Measurements from ENCODE around the gene LRMDA.

LRMDA gene

DNA sequence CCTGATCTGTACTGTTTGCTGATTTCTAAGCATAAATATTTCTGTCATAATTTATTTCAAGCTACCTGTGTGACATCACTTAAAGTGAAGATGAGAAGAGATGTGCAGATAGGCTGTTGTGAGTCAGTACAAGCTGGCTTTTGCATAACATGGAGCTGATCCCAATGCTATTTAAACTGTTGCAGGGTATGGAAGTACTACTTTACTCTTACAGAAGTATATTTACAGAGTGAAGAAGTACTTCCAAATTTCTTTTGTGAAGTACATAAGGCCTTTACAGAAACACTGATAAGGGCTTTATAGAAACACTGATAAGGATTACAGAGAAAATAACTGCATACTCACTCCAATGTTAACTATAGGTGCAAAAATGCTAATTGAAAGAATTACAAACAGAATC lies 911.6 kb downstream of the LRMDA start:
- DNase-seq (ENCODE audit: low read depth) = no peak

DNA sequence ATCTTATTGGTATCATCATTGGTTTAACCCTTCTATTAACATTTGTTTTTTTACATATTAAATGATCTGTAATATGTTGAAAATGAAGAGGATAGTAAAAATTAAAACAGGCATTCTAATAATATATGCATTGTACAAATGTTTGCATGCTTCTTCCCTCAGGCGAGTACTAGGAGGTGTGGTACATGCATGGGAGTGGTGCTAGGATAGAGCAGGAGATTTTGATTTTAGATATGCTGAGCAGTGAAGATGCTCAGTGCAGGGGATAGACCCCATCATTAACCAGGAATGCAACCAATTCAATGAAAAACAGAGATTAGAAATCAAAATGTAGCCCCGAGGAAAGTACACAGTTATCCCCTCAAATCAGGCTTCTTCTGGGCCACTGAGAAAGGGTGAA lies 916.4 kb downstream of the LRMDA start:
- no peak for DNase-seq (ENCODE audit: low read depth)

DNA sequence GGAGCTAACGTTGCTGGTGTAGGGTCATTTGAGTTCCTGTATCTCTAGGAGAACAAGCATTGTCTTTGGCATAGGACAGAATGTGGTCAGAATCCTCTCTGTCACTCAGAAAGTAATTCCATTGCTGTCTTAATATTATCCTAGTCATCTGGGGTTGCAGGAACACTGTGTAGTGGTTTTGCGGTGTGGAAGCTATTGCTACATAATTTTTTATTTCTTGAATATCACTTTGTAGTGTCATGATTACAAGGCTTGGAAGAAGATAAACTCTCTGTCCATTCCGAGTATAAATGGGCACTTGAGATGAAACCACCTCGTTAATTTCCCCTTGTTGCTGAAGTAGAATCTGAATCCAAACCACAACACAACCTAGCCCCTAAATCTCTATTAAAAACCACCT lies 919.2 kb downstream of the LRMDA start:
- DNase-seq (ENCODE audit: low read depth) = no peak

DNA sequence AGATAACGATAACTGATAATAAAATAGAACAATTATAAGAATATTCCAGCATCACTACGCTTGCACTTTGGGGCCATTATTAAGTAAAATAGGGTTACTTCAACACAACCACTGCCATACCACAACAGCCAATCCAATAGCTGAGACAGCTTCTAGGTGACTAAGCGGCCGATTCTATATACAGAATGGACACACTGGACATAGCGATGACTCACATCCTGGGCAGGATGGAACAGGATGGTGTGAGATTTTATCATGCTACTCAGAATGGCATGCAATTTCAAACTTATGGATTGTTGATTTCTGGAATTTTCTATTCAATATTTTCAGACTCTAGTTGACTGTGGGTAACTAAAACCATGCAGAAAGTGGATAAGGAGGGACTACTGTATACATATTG lies 920.9 kb downstream of the LRMDA start:
- no peak for DNase-seq (ENCODE audit: low read depth)

DNA sequence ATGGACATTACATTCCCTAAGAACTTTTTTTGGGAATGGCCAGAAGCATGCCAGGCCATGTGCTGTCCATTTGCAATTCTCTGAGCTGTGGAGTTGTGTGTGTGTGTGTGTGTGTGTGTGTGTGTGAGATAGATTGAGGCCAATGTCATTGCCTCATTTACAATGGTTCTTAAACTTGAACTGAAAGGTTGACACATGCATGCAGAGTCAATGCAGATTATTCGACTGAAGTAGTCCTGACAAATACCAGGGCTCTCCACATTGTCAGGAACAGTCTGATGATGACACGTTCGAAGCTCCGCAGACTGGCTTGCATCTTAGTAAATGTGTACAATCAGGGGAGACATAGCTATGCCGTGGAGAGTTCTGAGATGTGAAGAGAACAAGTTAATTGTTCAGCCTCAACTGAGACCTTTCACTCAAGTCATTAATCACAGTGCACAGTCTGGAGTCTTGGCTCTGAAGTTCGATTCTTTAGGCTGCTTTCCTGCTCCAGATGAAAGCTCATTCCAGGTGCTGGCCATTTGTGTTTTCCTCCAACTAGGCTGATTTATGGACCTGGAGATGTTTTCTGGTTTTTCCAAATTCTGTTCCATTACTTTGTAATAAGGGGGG lies 921.9 kb downstream of the LRMDA start:
- no peak for DNase-seq (ENCODE audit: low read depth)

DNA sequence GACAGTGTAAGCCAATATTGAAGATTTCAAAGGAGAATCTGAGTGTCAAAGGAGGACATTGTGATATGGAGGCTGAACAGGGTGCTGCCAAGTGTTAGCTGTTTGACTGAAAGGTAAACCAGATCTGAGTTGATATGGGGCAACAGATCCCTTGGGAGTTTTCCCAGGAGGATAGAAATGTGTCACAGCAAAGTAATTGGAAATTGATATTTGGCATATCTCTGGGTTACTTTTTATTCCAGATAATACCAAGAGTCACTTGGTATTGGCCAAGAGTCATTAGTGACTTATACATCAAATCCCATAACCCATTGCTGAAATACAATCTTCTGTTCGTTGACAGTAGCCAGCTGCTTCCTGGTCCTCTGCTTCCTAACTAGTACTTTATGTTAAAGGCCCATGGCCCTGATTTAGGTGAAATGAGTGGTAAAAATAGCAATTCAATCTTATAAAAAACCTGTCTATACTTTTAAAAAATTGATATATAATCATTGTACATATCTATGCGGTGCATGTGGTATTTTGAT lies 922.9 kb downstream of the LRMDA start:
- no peak for DNase-seq (ENCODE audit: low read depth)

DNA sequence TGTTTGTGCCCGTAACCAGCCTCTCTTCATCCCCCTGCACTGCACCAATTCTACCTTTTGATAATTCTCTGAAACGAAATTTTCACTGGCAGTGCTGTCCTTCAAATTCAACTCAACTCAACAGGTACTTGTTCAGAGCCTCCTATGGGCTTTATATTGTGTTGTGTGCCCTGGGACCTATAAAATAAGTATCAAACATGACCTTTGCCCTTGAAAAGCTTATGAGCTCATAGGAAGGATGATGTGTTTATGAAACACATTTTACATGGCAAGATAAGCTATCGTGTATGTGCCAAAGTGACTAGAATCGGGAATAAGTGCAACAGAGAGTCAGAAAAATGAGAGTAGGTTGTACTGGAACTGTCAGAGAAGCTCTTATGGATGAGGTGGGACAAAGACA lies 923.5 kb downstream of the LRMDA start:
- DNase-seq (ENCODE audit: low read depth) = no peak

DNA sequence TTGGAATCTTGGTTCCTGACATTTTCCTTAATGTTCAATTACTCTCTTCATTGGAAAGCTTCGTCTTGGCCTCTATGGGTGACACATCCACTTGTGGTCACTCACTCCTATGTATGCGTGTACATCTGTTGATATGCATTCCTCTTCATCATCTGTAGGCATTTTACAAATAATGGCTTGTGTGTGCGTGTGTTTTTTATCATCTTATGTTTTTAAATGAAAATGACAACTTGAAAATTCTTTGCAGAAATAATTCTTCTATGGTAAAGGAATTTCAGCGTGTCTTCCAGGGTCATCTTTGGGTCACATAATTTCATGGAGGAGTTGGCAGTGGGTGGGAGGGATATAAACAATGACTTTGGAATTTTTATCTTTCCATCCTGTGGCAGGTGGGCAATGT lies 925.1 kb downstream of the LRMDA start:
- no peak for DNase-seq (ENCODE audit: low read depth)

DNA sequence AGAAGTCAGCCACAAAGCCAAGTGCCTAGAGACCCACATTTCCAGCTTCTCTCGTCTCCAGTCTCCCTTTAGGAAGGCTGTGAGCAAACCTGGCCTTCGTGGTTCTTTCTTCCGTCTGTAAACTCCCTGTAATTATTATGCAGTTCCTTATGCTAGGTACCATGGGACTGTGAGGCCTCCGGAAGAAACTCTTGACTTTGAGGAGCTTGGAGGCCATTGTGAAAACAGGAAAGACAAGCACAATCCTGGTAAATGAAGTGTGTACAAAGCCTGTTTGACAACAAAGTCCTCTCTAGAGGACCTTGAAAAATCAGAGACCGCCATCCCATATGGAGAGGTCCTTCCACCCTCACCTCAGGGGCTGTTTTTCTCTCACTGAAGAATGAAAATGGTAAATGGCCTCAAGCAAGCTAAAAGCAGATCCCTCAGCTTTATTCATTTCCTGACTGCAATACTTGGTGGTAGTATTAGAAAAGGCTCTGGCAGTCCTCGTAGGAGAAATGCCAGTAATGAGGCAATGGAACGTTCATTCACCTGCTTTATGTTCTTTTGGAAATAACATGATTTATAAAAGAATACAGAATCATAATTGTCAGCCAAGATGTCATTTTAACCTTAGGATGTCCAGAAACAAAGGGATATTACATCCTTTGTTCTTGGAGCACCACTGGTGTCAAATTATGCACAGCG lies 926.4 kb downstream of the LRMDA start:
- no peak for DNase-seq (ENCODE audit: low read depth)

DNA sequence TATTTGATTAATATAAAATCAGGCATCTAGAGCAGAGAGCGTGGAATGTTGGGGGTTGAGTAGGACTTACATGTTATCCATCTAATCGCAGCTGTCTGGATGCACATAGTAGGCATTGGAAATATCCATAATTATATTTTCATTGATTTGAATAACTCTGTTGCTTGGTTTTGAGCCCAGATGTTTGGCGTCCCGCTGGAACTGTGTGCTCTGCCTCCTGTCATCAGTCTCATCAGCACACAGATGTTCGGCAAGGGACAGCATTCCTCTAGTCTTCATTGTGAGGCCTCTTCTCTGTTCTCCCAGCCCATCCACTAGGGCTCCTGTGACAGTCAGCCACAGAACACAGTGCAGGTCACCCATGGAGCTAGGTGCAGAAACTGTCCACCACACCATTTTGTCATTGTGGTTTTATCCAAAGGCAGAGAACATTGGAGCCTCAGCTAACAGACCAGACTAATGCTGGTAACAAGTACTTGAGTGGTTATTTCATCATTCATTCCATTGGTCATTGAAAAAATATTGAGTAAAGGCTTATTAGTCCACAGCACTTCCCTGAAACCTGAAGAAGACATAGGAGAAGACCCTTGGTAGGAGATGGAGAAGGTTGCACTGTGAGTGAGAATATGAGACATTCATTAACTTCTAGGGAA lies 927.4 kb downstream of the LRMDA start:
- no peak for DNase-seq (ENCODE audit: low read depth)

DNA sequence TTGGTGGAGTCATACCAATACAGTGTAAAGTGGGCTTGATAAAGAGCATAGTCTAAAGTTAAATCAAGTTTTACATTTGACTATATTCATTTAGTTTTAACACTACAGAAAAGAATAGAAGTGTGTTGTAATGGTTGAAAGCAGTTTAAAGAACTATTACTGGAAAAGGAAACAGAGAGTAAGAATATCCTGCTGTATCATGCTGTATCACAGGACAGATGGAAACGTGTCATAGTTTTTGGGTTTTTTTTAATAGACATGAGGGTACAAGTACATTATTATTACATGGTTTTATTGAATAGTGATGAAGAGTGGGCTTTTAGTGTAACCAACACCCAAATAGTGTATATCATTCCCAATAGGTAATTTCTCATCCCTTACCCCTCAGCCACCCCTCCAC lies 944.3 kb downstream of the LRMDA start:
- DNase-seq (ENCODE audit: low read depth) = no peak

DNA sequence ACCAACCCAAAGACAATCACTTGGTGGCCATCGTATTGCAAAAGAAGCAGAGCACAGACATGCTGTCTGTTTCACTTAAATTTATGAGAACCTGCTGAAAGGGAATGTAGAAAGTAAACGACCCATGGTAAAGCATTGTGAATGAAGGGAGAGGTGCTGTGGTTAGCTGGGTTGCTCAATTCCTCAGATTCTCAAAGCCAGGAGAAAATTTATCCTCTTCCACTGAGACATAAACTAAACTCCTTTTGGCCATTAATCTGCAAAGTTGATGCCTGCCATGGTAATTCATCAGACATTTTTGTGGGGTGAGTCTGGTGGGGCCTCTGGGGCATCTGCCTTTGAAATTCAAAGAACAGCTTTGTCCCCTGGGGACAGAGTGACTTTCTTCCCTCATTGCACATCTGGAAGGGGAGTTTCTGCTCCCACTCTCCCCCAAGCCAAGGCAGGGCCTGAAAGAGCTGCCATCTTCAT lies 951.0 kb downstream of the LRMDA start:
- no peak for DNase-seq (ENCODE audit: low read depth)

DNA sequence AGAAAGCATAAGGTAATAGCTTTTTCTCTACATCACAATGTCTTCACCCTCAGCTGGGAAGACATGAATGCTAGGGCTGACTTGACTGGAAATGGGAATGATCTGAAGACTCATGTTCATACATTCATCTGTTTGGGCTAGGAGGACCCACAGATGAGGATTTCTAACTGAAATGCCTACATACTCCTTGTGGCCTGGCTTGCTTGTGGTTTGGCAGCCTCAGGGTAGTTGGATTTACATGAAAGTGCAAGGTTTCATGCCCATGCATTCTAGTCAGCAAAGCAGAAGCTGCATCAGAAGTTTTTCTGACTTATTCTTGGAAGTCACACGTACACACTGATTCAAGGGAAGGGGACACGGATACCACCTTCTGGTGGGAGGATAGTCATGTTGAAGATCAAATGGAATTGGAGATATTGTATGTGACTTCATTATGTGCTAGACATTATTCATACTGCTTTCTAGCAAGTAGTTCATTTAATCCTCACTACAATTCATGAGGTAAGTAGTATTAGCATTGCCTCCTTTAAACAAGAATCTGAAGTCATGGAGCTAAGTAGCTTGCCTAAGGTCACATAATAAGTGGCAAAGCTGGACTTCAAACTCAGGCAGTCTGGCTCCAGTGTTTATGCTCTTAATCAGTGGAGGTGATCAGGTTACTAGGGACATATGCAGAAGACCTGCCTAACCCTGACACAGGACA lies 957.0 kb downstream of the LRMDA start:
- DNase-seq (ENCODE audit: low read depth) = no peak

DNA sequence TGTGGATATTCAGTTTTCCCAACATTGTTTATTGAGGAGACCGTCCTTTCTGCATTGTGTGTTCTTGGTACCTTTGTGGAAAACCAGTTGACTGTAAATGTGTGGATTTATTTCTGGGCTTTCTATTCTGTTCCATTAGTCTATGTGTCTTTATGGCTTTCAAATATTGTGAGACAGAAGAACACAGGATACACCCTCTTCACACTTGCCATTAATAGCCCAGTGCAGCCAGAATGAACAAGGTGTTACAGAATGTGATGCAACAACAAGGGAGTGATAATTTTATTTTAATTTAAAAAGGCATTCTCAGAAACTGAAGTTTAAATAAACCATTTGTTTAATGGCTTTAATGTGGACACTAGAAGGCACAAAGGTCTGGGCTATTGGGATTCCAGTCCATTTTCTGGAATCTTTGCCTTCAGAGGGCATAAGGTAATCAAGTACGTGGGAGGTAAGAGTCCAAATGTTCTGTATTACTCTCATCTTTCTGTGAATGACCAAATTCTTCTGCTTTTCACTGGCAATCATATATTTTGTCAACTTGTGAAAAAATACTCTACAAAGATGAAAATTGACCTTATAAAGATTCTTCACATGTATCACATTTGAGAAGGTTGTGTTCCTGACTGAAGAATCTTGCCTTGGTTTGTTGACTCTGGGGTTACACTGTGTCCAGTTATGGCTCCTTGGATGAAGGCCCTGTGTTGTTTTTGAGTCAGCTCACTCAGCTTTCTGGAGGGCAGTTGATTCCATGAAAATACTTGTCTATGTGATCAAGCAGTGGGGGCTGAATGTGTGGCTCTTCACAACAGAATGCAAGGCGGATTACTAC lies 962.7 kb downstream of the LRMDA start:
- DNase-seq (ENCODE audit: low read depth) = no peak

DNA sequence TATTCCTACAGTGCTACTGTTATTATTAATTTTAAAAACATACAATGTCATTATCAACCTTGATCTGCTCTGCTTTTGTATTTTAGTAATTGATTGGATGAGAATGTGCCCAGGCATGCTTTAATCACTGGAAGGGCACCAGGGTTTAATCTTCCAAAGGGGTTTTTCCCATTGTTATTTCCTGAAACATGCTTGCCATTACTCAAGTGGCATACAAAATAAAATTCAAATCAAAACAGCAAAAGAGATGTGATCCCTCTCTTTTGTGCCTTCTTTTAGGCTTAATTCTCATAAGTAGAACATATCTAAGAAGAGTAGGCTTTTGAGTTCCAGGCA lies 963.3 kb downstream of the LRMDA start:
- DNase-seq (ENCODE audit: low read depth) = no peak

DNA sequence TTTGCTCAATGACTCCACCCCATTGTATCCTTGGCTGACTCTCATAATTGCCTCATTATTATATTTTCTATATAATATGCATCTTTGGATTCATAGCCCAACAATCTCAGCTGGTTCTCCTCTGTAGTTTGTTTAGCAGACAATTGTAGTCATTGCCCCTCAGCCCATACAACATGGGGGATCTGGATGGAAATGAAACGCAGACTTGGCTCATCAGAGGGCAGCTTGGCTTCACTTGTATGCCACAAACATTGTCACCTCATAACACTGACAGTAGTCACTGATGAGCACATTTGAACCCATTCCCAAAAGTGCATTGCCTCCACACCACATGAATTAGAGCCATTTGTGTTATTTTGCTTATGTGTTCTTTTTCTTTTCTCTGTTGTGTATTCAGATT lies 963.8 kb downstream of the LRMDA start:
- no peak for DNase-seq (ENCODE audit: low read depth)

DNA sequence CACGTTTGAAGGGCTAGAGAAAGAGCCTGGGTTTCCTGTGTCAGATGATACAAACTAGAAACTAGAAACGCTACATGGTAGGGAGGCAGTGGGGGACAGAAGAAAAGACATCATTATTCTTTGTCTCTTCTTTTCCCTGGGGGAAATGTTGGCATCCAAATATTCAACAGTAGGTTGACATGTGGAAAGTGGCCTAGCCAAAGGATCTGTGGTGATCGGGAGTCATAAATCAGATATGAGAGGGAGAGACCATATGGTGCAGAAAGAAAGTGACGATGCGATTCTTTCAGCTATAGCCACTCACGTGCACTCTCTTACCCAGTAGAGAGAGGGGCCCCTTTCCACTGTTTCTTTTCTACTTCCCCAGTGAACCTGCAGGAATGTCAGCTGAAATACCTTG lies 964.7 kb downstream of the LRMDA start:
- no peak for DNase-seq (ENCODE audit: low read depth)

DNA sequence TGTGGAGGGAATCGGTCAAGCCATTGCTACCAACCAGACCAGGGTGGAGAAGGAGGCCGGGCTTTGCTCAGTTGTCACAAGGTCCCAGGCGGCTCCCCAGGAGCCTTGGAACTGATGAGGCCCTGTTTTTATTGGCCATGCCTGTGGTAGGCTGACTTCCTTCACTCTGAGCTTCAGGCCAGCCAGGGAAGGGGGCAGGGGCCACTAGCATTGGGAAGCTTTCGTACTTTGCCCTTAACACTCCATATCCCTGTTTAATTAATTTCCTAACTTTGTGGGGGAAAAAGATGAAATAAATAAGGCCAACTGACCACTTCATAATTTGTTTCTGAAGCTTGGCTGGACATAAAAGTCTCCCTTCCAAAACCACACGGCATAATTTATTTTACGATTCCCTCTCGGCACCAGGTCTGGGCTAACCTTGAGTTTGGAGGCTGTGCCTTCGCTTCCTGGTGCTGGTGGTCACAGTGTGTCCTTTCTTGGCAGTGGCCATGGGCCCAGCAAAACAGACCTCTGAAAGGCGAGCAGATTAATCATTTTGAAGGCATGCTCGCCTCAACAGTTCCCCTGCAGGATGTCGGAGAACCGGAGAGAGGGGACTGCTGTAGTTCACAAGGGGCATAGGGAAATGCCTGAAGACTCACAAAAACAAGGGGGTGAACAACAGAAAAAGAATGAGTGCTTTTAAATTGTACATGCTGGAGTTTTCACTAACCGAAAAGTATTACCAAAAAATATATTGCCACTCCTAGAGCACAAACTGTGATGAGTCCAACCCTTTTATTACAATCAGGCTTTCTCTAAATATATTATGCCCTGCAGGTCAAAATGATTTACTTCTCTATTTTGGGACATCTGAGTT lies 966.0 kb downstream of the LRMDA start:
- no peak for DNase-seq (ENCODE audit: low read depth)

DNA sequence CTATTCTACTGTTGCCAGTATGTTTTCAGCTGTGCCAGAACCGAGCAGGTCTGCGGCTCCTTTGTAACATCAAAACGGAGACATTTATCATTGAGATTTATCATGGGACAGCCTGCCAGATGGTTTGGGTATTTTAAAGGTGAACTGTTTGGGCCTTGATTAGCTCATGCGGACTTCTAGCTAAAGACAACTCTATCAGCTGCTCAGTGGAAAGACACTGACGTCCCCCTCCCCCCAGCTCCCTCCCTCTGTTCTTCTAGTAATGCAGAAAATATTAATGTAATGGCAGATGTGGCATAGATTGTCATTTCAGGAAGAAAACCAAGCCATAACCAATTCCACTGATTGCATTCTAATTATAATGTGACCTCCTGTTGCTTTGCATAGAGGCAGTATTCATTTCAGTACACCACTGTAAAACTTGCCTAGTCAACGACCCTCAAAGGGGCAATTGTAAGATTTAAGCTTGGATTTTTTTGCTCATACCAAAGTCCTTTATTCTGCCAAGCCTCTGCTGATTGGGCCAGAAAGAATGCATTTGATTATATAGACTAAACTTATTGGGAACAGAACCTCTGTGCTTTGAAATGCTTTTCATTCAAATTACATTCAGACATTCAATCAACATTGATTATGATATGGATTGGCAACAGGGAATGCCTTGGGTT lies 966.8 kb downstream of the LRMDA start:
- DNase-seq (ENCODE audit: low read depth) = no peak

DNA sequence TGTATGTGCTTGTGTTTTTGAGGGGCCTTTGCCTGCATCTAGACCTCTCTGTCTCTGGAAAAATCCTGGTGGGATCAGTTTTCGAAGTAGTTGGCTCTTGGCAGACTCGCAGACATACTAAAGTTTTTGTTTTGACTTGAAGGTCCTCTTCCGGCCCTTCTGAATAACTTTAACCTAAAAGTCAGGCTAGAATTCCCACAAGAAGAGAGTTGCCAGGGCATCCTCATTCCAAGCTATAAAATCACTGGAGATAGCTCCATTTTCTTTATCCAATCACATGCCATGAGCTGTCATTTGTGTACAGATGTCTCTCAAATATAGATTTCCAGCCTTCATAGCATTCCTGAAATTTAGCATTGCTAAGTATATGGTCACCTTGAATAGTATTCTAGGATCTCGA lies 967.8 kb downstream of the LRMDA start:
- DNase-seq (ENCODE audit: low read depth) = no peak
